Karpas-422 (cell line): ENCODE results near the gene ODAD4. TPM values are rescaled to one million over a fixed set of nuclear protein-coding genes. Genes with fewer than 3 reads are reported as not detected.

Source experiments
- DNase-seq: peaks from one replicate; pipeline ENCODE4 v3.0.0-alpha.2; 2015
- H2AFZ ChIP-seq: fragments of 200-600 bp; sonication (generic); 2 replicates; pipeline ENCODE4 v1.6.1; 2014; ENCODE audit warnings: antibody characterized with exemption, low read length, mixed read lengths
- H3K27ac ChIP-seq: fragments of 200-600 bp; sonication (generic); 2 replicates; pipeline ENCODE4 v1.5.1; 2014; ENCODE audit warnings: mild to moderate bottlenecking, low read length, moderate library complexity
- H3K27me3 ChIP-seq: fragments of 200-600 bp; sonication (generic); 2 replicates; pipeline ENCODE4 v1.6.1; 2014; ENCODE audit warnings: low read length, mixed read lengths
- H3K36me3 ChIP-seq: fragments of 200-600 bp; sonication (generic); 2 replicates; pipeline ENCODE4 v1.6.1; 2014; ENCODE audit warnings: low read length, mixed read lengths; ENCODE audit not compliant: insufficient read depth
- H3K4me1 ChIP-seq: fragments of 200-600 bp; sonication (generic); 2 replicates; pipeline ENCODE4 v1.6.1; 2014; ENCODE audit warnings: mild to moderate bottlenecking, low read length, mixed read lengths
- H3K4me2 ChIP-seq: fragments of 200-600 bp; sonication (generic); 2 replicates; pipeline ENCODE4 v1.6.1; 2014; ENCODE audit warnings: low read length, low read depth, mild to moderate bottlenecking; ENCODE audit not compliant: poor library complexity, severe bottlenecking
- H3K4me3 ChIP-seq: fragments of 200-600 bp; sonication (generic); 2 replicates; pipeline ENCODE4 v1.5.1; 2014; ENCODE audit warnings: mild to moderate bottlenecking, antibody characterized with exemption, low read length, mixed read lengths
- H3K79me2 ChIP-seq: fragments of 200-600 bp; sonication (generic); 2 replicates; pipeline ENCODE4 v1.6.1; 2014; ENCODE audit warnings: mild to moderate bottlenecking, low read length, mixed read lengths
- H3K9ac ChIP-seq: fragments of 200-600 bp; sonication (generic); 2 replicates; pipeline ENCODE4 v1.6.0; 2014; ENCODE audit warnings: low read length
- H3K9me2 ChIP-seq: fragments of 200-600 bp; sonication (generic), shearing (Covaris generic); replicated peaks from 2 replicates; pipeline ENCODE4 v1.6.0; 2014; ENCODE audit warnings: mild to moderate bottlenecking, low read length, moderate library complexity; ENCODE audit not compliant: insufficient read depth
- H3K9me3 ChIP-seq: fragments of 300-700, 200-600 bp; sonication (generic); 2 replicates; pipeline ENCODE4 v1.6.1; 2014; ENCODE audit warnings: low read length, mixed read lengths
- H4K20me1 ChIP-seq: fragments of 200-600 bp; sonication (generic); 2 replicates; pipeline ENCODE4 v1.6.1; 2014; ENCODE audit warnings: mild to moderate bottlenecking, antibody characterized with exemption, low read length, low read depth; ENCODE audit not compliant: insufficient read depth
- total RNA-seq: library from RNA; depleted of rRNA; stranded (reverse); fragments of >200 nt; shearing (Covaris generic); gene quantifications from 2 replicates; pipeline ENCODE4 v1.2.3, GENCODE V29; 2014; ENCODE audit warnings: low replicate concordance

The ODAD4 gene
- total RNA-seq, 1 experiment from 2014 or later = 0.67 TPM

GRCh38 chr17:41986634-41987033 is 56.2 kb downstream of the ODAD4 start:
- Histone ChIP-seq H3K4me3 (no peak overlapping the region), H3K36me3 (peaks cover 75% of the 10 kb centered on the region), H3K27me3 (no peaks in the 10 kb centered on the region), H3K79me2 (peaks cover 8% of the 10 kb centered on the region), H3K4me2 (no peak overlapping the region), H3K9me3 (no peaks in the 10 kb centered on the region), H4K20me1 (no peaks in the 10 kb centered on the region), H3K9me2 (no peaks in the 10 kb centered on the region), H3K4me1 (peaks cover 15% of the 10 kb centered on the region), H2AFZ (no peak overlapping the region), H3K9ac (no peak overlapping the region), H3K27ac (0 out of 2 replicates have a peak overlapping the region, but pooled peaks have one; percentile 39)
- no peak for DNase-seq

- Histone ChIP-seq H3K4me3 (no peak overlapping the region), H3K4me2 (no peak overlapping the region), H3K9me3 (no peaks in the 10 kb centered on the region), H3K27ac (peak overlapping the region; percentile 39; the same call in 1 of the 2 replicates), H3K27me3 (no peaks in the 10 kb centered on the region), H3K9ac (no peak overlapping the region), H3K9me2 (no peaks in the 10 kb centered on the region), H3K36me3 (peaks cover 70% of the 10 kb centered on the region), H3K79me2 (peaks cover 3% of the 10 kb centered on the region; the same call in 1 of the 2 replicates), H2AFZ (no peak overlapping the region), H3K4me1 (peaks cover 15% of the 10 kb centered on the region), H4K20me1 (no peaks in the 10 kb centered on the region)
- no peak for DNase-seq
Observed at GRCh38 chr17:41987642-41988041, 57.2 kb downstream of the ODAD4 start.

GRCh38 chr17:41988418-41988817 is 58.0 kb downstream of the ODAD4 start:
- no peak overlapping the region for H3K4me3 ChIP-seq
- peaks cover 15% of the 10 kb centered on the region for H3K4me1 ChIP-seq
- no peaks in the 10 kb centered on the region for H3K9me3 ChIP-seq
- peak overlapping the region; percentile 39; the same call in 1 of the 2 replicates for H3K27ac ChIP-seq
- peaks cover 8% of the 10 kb centered on the region; the same call in 1 of the 2 replicates for H3K79me2 ChIP-seq
- DNase-seq = no peak
- no peaks in the 10 kb centered on the region for H3K27me3 ChIP-seq
- no peaks in the 10 kb centered on the region for H3K9me2 ChIP-seq
- H3K4me2 ChIP-seq = no peak overlapping the region
- no peak overlapping the region for H3K9ac ChIP-seq
- H4K20me1 ChIP-seq = no peaks in the 10 kb centered on the region
- peaks cover 70% of the 10 kb centered on the region for H3K36me3 ChIP-seq
- H2AFZ ChIP-seq = no peak overlapping the region

- Histone ChIP-seq H3K9me3 (no peaks in the 10 kb centered on the region), H3K4me3 (no peak overlapping the region), H2AFZ (no peak overlapping the region), H4K20me1 (no peaks in the 10 kb centered on the region), H3K79me2 (peaks cover 15% of the 10 kb centered on the region), H3K9me2 (no peaks in the 10 kb centered on the region), H3K4me2 (no peak overlapping the region), H3K27me3 (no peaks in the 10 kb centered on the region), H3K27ac (peak overlapping the region; percentile 31; the same call in 1 of the 2 replicates), H3K4me1 (peaks cover 11% of the 10 kb centered on the region), H3K9ac (no peak overlapping the region), H3K36me3 (peaks cover 77% of the 10 kb centered on the region)
- no peak for DNase-seq
Observed at GRCh38 chr17:41989702-41990419, 59.4 kb downstream of the ODAD4 start.

GRCh38 chr17:41992576-41992975 is 62.2 kb downstream of the ODAD4 start:
- no peak for DNase-seq
- H3K27me3 ChIP-seq = no peaks in the 10 kb centered on the region
- H4K20me1 ChIP-seq = no peaks in the 10 kb centered on the region
- H3K79me2 ChIP-seq = peaks cover 26% of the 10 kb centered on the region
- H3K4me2 ChIP-seq = no peak overlapping the region
- H3K9me2 ChIP-seq = no peaks in the 10 kb centered on the region
- no peak overlapping the region for H3K9ac ChIP-seq
- peaks cover 67% of the 10 kb centered on the region for H3K36me3 ChIP-seq
- no peak overlapping the region for H3K27ac ChIP-seq
- no peaks in the 10 kb centered on the region for H3K9me3 ChIP-seq
- peaks cover 31% of the 10 kb centered on the region for H3K4me1 ChIP-seq
- H3K4me3 ChIP-seq = no peak overlapping the region
- H2AFZ ChIP-seq = no peak overlapping the region

- peak overlapping the region; percentile 51 for H3K4me2 ChIP-seq
- H4K20me1 ChIP-seq = no peaks in the 10 kb centered on the region
- peak overlapping the region; percentile 40 for H3K9ac ChIP-seq
- no peak for DNase-seq
- peak overlapping the region; percentile 94 for H3K27ac ChIP-seq
- peaks cover 45% of the 10 kb centered on the region for H3K36me3 ChIP-seq
- no peaks in the 10 kb centered on the region for H3K9me2 ChIP-seq
- no peak overlapping the region for H2AFZ ChIP-seq
- H3K27me3 ChIP-seq = no peaks in the 10 kb centered on the region
- peaks cover 66% of the 10 kb centered on the region for H3K4me1 ChIP-seq
- peaks cover 38% of the 10 kb centered on the region for H3K79me2 ChIP-seq
- H3K4me3 ChIP-seq = peak overlapping the region; percentile 12; the same call in 1 of the 2 replicates
- no peaks in the 10 kb centered on the region for H3K9me3 ChIP-seq
Observed at GRCh38 chr17:41996855-41997164, 66.4 kb downstream of the ODAD4 start.

GRCh38 chr17:41998497-41998896 is 68.1 kb downstream of the ODAD4 start:
- peak overlapping the region; percentile 11; the same call in 1 of the 2 replicates for H3K4me3 ChIP-seq

GRCh38 chr17:42000413-42001133 is 70.2 kb downstream of the ODAD4 start:
- Histone ChIP-seq H3K27me3 (no peaks in the 10 kb centered on the region), H3K4me1 (peaks cover 88% of the 10 kb centered on the region), H3K79me2 (peaks cover 57% of the 10 kb centered on the region)

More at GRCh38 chr17:41998497-41998896, 68.1 kb downstream of the ODAD4 start:
- peaks cover 49% of the 10 kb centered on the region for H3K79me2 ChIP-seq
- DNase-seq = no peak
- peak overlapping the region; percentile 8 for H3K9ac ChIP-seq
- H3K9me2 ChIP-seq = no peaks in the 10 kb centered on the region
- no peaks in the 10 kb centered on the region for H4K20me1 ChIP-seq
- peaks cover 83% of the 10 kb centered on the region for H3K4me1 ChIP-seq
- H3K27me3 ChIP-seq = no peaks in the 10 kb centered on the region
- peaks cover 54% of the 10 kb centered on the region for H3K36me3 ChIP-seq
- no peaks in the 10 kb centered on the region for H3K9me3 ChIP-seq
- peak overlapping the region; percentile 94 for H3K27ac ChIP-seq
- H3K4me2 ChIP-seq = peak overlapping the region; percentile 51
- no peak overlapping the region for H2AFZ ChIP-seq

More at GRCh38 chr17:42000413-42001133, 70.2 kb downstream of the ODAD4 start:
- DNase-seq = no peak
- Histone ChIP-seq H4K20me1 (no peaks in the 10 kb centered on the region), H3K4me3 (no peak overlapping the region), H3K9me3 (no peaks in the 10 kb centered on the region), H3K4me2 (no peak overlapping the region), H3K9me2 (no peaks in the 10 kb centered on the region), H3K9ac (no peak overlapping the region), H3K36me3 (peaks cover 42% of the 10 kb centered on the region), H2AFZ (no peak overlapping the region), H3K27ac (peak overlapping the region; percentile 65)
